Heart right ventricle (tissue), 16 donors: ENCODE results near the gene LCORL. TPM values are rescaled to one million over a fixed set of nuclear protein-coding genes. Genes with fewer than 3 reads are reported as not detected.

Experiments used
- ATAC-seq, 8 donors: fragments of 200-7000 bp; cut with Tn5 transposase; one replicate each; pipeline ENCODE4 v1.9.1; 2020; ENCODE audit warnings: mild to moderate bottlenecking in 8 of 8, moderate library complexity in 8 of 8, moderate number of reproducible peaks in 1 of 8
- DNase-seq, 2 donors: peaks; one replicate each; pipeline ENCODE4 v3.0.0-alpha.2; 2020
- H3K27ac ChIP-seq, 10 donors: fragments of 200-600 bp; sonication (generic) in 2 of 10; one replicate each; pipeline versions ENCODE4 v1.5.0 to v1.8.0; 2020 to 2022; ENCODE audit warnings: mild to moderate bottlenecking in 3 of 10
- H3K27me3 ChIP-seq, 7 donors: fragments of 200-600 bp; one replicate each; pipeline ENCODE4 v1.8.0; 2021 to 2022; ENCODE audit warnings: mild to moderate bottlenecking in 2 of 7
- H3K36me3 ChIP-seq, 9 donors: fragments of 200-600 bp; sonication (generic) in 1 of 9; one replicate each; pipeline versions ENCODE4 v1.5.0 to v1.8.0; 2020 to 2022; ENCODE audit warnings: mild to moderate bottlenecking in 2 of 9
- H3K4me1 ChIP-seq, 9 donors: fragments of 200-600 bp; sonication (generic) in 1 of 9; one replicate each; pipeline versions ENCODE4 v1.5.0 to v1.8.0; 2020 to 2022; ENCODE audit warnings: mild to moderate bottlenecking in 4 of 9
- H3K4me3 ChIP-seq, 10 donors: fragments of 200-600 bp; sonication (generic) in 2 of 10; one replicate each; pipeline versions ENCODE4 v1.5.0 to v1.8.0; 2020 to 2022; ENCODE audit warnings: mild to moderate bottlenecking in 7 of 10, moderate library complexity in 2 of 10
- H3K9me3 ChIP-seq, 11 donors: fragments of 200-600 bp in 10 of 11; sonication (generic) in 2 of 11; one replicate each; pipeline versions ENCODE4 v1.5.0 to v1.8.0; 2013 to 2022; ENCODE audit warnings: mild to moderate bottlenecking in 2 of 11, control low read depth in 1 of 11, moderate library complexity in 1 of 11
- WGBS, 2 donors: extraction: QIAGEN DNeasy Blood & Tissue Kit; methylation state at CpG; one replicate each; pipeline ENCODE4 v1.1.7; 2013; ENCODE audit warnings: inconsistent platforms in 1 of 2; 5-methylcytosine and 5-hydroxymethylcytosine counted together
- intact Hi-C, 10 donors: fragments of 100-400 bp; cut with DNase I; formaldehyde crosslinking; loops; one replicate each; pipeline versions ENCODE4 v1.11.1 to v1.14.2; 2022
- polyA plus RNA-seq, 2 donors: library from polyadenylated mRNA; stranded (reverse); fragments of 200-250 nt; gene quantifications; one replicate each; pipeline ENCODE4 v1.2.3, GENCODE V29; 2013
- total RNA-seq, 10 donors: library from RNA; stranded (reverse); fragmentation: NEBNext Ultra II Directional in 3 of 10; extraction: Animal tissue kit (Norgen Biotek cat#: 25700) in 3 of 10; gene quantifications; one replicate each; pipeline versions ENCODE4 v1.2.1 to v1.2.4, GENCODE V29; 2021 to 2023
- TF ChIP-seq, protein P1 (sequence below), 9 donors: fragments of 200-600 bp; sonication (generic) in 2 of 9; IDR thresholded peaks; one replicate each; pipeline versions ENCODE4 v1.5.0 to v1.8.0; 2021 to 2022; ENCODE audit warnings: antibody characterized with exemption in 9 of 9, mild to moderate bottlenecking in 5 of 9, moderate library complexity in 1 of 9
- donor health status: Arrhythmogenic right ventricular cardiomyopathy.
- donor health status: ischemic (EF 13 %, LVEDD 7.1; RV severe dilation, severe dysfunction).
- donor health status: healthy with polysubstance abuse.
- donor health status: DM: no; HTN: yes; CAD: no.
- donor health status: DM: no; HTN: no; CAD: no.
- donor health status: ischemic (EF 25% LVEDD 6.9; RV normal size, moderate dysfunction).
- donor health status: ischemic (EF 25% LVEDD 5.7; RV mildly dilated, moderate dysfunction).
- donor health status: healthy.
- donor health status: DM: yes; HTN: yes; CAD: no.
- donor health status: Ischemic cardiomyopathy.
- donor health status: ischemic (EF 35%, LVEDD 5.7; RV mildly dilated, moderate dysfunction).
- donor health status: nonischemic (EF 11% LVEDD 7.7; RV severe dilation, severe dysfunction).
- donor health status: DM: yes; HTN: yes; CAD: no.
- donor health status: PGD.
- donor health status: ischemic (EF 29% LVEDD 5.4; RV normal size, mild dysfunction).
- donor health status: nonischemic (EF 23%, LVEDD 6.1; RV moderate dilation, normal function).

The LCORL gene
- total and polyA plus RNA-seq, 12 donors = 1.7 to 11.1 (median 6.4) TPM

DNA sequence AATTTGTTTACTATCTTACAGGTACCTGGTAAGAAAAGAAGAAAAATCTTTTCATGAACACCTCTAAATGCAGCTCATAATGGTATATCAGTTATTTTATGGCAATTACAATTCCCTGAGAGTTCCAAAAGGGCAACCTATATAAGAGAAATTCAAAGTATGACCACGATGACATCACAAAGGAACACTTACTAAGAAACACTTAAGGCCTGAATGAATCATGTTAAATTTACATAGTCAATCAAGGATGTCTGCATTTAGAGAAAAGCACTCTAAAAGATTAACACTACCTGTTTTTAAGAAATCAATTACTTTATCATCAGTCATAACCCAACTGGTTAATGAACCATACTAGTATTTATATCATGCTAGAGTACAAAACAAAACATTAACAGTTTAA is 63.9 kb downstream of the LCORL start:
- 94 to 100% methylated on average over 1 of the region's 1 CpG for WGBS, 2 donors
- intact Hi-C loops = no loop called here
- ATAC-seq = no peak
- Histone ChIP-seq H3K4me3 (no peak overlapping the region), H3K9me3 (peaks cover 0 to 4% (median 0%) of the 10 kb centered on the region in 11 donors), H3K27me3 (no peaks in the 10 kb centered on the region), H3K27ac (no peak overlapping the region), H3K36me3 (peaks cover 0 to 55% (median 0%) of the 10 kb centered on the region in 9 donors), H3K4me1 (no peaks in the 10 kb centered on the region)
- TF ChIP-seq, protein P1, sequence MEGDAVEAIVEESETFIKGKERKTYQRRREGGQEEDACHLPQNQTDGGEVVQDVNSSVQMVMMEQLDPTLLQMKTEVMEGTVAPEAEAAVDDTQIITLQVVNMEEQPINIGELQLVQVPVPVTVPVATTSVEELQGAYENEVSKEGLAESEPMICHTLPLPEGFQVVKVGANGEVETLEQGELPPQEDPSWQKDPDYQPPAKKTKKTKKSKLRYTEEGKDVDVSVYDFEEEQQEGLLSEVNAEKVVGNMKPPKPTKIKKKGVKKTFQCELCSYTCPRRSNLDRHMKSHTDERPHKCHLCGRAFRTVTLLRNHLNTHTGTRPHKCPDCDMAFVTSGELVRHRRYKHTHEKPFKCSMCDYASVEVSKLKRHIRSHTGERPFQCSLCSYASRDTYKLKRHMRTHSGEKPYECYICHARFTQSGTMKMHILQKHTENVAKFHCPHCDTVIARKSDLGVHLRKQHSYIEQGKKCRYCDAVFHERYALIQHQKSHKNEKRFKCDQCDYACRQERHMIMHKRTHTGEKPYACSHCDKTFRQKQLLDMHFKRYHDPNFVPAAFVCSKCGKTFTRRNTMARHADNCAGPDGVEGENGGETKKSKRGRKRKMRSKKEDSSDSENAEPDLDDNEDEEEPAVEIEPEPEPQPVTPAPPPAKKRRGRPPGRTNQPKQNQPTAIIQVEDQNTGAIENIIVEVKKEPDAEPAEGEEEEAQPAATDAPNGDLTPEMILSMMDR (IDR thresholded peaks at IDR 0.05) = no peak
- DNase-seq = no peak

- H3K27me3 ChIP-seq = no peaks in the 10 kb centered on the region
- TF ChIP-seq, protein P1 (IDR thresholded peaks at IDR 0.05) = no peak
- H3K4me3 ChIP-seq = no peak overlapping the region
- 98 to 99% methylated on average over 4 of the region's 4 CpGs for WGBS, 2 donors
- H3K4me1 ChIP-seq = no peaks in the 10 kb centered on the region
- no peak overlapping the region for H3K27ac ChIP-seq
- ATAC-seq = no peak
- H3K9me3 ChIP-seq = peaks cover 0 to 4% (median 0%) of the 10 kb centered on the region in 11 donors
- H3K36me3 ChIP-seq = peaks cover 0 to 49% (median 0%) of the 10 kb centered on the region in 9 donors
- DNase-seq = no peak
- intact Hi-C loops = no loop called here
Observed at GRCh38 chr4:17956245-17956644, 65.3 kb downstream of the LCORL start.

DNA sequence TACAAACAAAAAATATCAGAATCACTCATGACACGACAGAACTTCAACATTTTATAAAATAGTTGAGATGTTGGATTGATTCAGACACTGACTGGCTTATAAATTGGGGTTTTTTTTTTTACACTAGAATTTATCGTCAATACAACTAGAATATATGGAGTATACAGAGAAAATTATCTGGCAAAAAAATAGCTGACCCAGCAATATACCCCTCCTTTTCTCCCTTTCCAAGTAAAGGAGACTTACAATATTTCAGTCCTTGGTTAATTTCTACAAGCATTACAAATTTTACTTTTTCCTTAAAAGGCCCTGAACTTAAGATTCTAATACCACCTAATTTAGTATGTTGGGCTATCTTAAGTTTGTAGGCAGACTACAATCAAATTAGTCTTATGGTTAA is 76.3 kb downstream of the LCORL start:
- H3K36me3 ChIP-seq = peaks cover 0 to 4% (median 0%) of the 10 kb centered on the region in 9 donors
- no peaks in the 10 kb centered on the region for H3K4me1 ChIP-seq
- H3K4me3 ChIP-seq = no peak overlapping the region
- H3K27ac ChIP-seq = no peak overlapping the region
- DNase-seq = no peak
- ATAC-seq = no peak
- TF ChIP-seq, protein P1 (IDR thresholded peaks at IDR 0.05) = no peak
- no peaks in the 10 kb centered on the region for H3K9me3 ChIP-seq
- intact Hi-C loops = no loop called here
- 96% methylated on average over 2 of the region's 2 CpGs for WGBS, 2 donors
- H3K27me3 ChIP-seq = no peaks in the 10 kb centered on the region

DNA sequence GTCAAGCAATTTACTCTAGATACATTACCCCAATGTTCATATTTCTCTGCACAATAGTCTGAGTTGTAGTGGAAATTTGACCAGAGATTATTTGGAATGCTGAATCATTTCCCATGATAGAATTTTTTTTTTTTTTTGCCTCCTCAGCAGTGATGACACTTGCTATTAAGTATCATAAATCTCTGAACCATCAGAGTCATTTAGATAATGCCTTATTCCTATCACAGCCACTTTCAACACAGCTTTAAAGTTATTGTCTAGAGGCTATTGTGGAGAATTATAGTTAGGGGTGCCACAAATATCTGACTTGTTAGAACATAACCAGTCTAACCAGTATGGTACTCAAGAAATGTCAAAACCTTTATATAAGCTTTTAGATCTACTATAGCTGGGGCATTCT is 79.8 kb downstream of the LCORL start:
- peaks cover 0 to 8% (median 0%) of the 10 kb centered on the region in 9 donors for H3K36me3 ChIP-seq
- H3K27me3 ChIP-seq = no peaks in the 10 kb centered on the region
- TF ChIP-seq, protein P1 (IDR thresholded peaks at IDR 0.05) = no peak
- no peak for DNase-seq
- H3K27ac ChIP-seq = no peak overlapping the region
- H3K9me3 ChIP-seq = no peaks in the 10 kb centered on the region
- H3K4me1 ChIP-seq = no peaks in the 10 kb centered on the region
- no peak overlapping the region for H3K4me3 ChIP-seq
- no peak for ATAC-seq
- intact Hi-C loops = no loop called here
